ENCODE measurements around the gene SLC7A1.

The SLC7A1 gene

DNA sequence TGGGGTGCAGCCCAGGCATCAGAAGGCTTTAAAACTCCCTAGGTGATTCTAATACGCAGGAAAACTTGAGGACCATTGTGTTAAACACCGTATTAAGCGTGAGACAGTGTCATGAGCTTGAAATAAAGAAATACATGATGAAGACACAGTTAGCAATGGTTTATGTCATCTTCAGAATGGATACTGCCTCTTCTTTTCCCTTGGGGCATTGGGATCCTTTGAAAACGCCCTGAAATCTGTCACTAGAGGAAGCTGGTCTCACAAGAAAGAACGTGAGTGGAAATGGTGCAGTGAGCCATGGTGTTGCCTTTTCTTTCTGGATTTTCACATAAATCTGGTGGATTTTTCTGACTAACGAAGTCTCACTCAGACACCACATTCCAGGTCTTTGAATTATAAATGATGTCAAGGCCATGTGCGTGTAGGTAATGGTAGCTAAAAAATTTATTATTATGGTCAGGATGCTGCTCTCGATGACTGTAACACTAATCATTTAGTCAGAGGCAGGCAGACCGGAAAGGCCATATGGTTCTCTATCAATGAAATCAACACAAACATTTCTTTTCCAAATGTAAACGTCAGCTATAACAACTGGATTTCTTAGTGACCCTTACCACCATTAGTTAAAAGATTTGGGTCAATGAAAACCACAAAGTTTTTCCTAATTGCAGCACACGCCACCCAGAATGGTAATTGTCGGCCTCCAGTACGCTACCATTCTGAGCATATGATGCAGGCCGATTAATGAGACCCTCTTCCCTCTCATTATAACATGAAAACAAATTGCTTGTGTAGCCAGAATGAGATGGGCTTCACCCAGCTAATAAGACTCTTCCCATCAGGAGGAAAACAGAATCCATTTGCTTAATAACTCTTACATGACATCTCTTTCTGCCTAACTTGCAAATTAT is 105.6 kb downstream of the SLC7A1 start:
- no peak for DNase-seq (ENCODE audit: low read depth in 3 of 3)

DNA sequence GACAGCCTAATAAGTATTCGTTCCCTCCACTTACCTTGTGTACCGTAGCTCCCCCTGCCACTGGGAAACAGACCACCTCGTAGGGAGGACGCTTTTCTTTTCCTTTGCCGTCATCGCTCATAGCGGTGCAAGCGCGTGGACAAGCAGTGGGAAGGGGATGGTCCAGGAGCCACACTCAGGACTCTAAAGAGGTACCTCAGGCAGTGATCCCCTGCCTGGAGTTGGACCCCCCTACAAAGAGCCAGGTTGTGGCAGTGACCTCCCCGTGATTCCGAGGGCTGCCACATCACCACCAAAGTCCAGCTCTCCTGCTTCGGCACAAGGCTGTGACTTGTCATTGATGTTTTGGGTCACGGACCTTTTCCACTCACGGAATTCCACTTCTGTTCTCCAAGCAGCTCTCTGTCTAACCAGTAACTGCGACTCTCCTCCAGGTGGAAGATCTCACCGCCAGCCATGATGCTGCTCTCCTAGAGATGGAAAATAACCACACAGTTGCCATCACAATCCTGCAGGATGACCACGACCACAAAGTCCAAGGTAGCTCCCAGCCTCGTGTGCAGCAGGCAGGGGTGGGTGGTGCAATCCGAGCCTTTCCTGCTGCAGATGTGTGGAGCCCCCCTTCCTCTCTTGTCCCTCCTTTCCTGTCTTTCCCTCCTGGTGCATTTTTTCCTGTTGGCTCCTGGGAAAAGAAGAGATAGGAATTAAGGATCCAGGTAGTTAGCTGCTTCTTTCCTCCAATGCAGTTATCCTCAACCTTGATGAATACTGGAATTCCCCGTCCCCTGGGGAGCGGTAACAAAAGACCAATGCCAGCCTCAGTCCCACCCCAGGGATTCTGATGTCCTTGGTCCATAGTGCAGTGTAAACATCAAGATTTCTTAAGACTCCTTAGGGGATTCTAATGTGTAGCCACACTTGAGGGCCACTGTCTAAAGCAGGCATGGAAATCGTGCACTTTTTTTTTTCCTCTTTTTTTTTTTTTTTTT is 107.7 kb downstream of the SLC7A1 start:
- DNase-seq (ENCODE audit: low read depth in 3 of 3): no peak

DNA sequence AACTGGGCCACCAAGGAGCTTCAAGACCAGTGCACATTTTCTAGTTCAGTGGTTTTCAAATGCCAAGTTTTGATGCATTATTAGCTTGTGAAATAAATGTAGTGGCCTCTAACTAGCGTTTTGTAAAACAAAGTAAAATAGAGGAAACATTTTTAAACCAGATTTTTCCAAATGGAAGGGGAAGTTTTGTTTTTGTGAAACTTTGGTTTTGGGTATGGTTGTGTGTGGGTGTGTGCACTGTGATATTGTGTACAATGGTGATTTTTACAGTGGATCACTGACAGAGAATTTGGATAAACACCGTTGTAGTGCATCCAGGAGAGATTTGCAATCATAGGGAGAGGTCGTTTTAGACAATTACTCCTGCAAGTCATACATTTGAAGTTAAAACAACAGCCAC is 108.9 kb downstream of the SLC7A1 start:
- no peak for DNase-seq (ENCODE audit: low read depth in 3 of 3)

DNA sequence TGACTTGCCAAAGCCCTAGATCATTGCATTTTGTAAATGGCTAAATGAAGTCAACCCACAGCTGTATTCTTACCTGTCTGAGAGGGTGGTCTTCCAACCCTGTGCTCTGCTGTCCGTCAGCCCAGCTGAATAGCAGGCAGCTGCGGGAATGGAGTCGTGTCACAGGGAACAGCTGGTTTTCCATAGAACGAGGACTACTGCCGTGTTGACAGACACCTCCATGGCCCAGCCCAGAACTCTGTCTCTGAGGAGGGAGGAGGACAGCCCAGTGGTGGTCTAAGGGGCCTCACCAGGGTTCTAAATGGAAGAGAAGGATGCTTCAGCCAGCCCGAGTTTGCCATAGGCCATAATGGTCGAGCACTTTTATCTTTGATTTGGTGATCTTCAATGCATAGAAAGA is 110.7 kb downstream of the SLC7A1 start:
- DNase-seq (ENCODE audit: low read depth in 3 of 3): no peak

DNA sequence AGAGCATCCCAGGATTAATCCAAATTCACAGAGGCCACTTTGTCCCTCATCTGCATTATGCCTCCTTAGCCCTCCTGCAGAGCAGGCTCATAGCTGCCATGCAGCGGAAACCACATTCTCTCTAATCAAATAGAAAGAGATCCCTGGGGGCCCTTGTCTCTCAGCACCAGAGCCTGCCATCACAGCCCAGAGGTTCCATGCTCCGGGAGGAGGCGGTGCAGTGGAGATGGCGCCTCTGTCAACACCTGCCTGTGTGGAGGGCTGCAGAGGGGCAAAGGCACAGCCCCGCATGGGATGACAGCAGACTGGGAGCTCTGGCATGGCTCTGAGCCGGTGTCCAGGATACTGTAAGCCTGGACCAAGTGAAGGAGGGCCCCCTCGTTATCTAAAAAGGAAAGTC is 111.3 kb downstream of the SLC7A1 start:
- DNase-seq (ENCODE audit: low read depth in 3 of 3): no peak

DNA sequence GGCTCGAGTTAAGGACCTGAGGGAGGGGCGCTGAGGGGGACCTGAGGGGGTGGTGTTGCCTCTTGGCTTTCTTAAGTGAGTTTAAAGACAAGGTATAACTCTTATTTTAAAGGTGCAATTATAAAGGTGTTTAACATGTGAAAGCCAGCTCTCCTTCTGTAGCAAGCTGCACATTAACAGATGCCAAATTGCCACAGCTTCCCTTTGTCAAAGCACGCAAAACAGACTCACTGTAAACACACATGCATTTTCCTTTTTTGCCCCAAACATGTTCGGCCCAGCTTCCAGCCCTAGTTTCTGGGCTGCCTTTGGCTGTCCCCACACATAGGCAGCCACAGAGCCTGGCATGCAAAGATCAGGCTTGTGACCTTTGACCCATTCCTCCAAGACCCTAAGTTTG is 111.9 kb downstream of the SLC7A1 start:
- no peak for DNase-seq (ENCODE audit: low read depth in 3 of 3)

DNA sequence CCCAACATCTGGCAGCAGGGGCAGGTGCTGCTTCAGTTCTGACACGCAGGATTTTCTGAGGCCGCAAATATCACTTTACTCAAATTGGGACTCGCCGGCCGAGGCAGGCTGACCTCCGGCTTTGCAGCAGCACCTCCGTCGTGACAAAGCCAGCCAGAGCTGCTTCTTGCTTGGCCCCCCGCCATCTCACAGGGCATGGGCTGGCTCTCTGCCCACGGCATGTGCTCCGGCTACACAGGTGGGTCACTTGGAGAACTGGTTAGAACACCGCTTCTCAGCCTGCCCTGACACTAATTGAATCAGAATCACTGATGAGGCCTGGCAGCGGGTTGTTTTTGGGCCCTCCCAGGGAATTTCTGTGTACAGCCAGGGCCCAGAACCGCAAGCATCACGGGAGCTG is 112.3 kb downstream of the SLC7A1 start:
- no peak for DNase-seq (ENCODE audit: low read depth in 3 of 3)

DNA sequence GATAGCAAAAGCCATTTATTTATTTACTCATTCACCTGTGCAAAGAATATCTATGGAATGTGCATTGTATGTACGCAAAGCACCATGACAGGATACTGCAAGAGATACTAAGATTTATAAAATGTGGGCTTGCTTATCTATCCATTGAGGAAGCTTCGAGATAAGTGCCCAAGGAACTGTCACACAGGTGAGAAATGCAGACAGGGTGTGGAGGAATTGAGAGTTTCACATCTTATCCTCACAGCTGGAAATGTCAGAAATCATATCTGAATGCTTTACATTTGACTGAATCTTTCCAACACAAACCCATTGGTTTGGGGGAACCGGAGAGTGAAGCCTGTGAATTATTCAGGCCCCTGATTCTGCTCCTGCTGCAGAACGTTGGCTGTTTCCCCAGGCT is 113.0 kb downstream of the SLC7A1 start:
- no peak for DNase-seq (ENCODE audit: low read depth in 3 of 3)

DNA sequence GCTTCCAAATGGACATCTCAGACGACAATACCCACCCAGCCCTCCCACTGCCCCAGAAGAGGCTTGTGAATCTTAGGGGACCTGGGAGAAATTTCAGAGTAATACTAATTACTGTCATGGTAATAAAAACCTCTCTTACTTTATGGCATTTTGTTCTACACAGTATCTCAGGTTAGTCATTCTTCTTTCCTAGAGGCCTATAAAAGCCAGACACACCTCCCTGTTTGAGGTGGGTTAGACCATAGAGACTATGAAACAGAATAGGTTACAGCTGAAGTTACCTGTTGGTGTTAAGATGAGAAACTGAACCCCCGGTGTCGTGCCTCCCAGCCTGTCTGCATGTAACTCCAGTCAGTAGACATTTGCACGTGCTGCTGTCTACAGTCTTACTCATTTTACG is 113.9 kb downstream of the SLC7A1 start:
- no peak for DNase-seq (ENCODE audit: low read depth in 3 of 3)

DNA sequence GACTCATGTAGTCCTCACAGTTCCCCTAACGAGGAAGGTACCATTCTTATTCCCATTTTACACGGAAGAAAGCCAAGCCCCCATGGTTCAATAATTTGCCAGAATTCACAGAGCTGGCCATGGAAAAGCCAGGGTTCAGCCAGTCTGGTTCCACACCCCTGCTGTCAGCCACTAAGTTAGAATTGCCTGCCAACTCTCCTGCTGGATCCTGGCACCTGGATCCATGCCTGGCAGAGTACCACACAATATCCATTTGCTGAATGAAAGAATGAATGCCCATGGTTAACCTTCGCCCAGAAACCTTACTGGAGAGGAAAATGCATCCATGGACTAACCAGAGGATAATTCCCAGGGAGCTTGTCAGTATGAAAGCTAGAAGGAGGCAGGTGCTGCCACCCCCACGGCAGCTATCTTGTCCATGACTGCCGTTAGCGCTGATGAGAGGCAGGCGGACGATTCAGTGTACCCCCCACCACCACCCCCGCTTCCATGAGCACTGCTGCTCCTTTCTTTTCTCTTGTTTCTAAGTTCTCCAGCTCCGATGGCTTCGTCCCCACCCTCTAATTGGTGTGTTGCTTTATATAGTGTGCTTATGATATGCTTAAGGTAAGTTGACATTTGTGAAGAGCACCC is 114.5 kb downstream of the SLC7A1 start:
- no peak for DNase-seq (ENCODE audit: low read depth in 3 of 3)

DNA sequence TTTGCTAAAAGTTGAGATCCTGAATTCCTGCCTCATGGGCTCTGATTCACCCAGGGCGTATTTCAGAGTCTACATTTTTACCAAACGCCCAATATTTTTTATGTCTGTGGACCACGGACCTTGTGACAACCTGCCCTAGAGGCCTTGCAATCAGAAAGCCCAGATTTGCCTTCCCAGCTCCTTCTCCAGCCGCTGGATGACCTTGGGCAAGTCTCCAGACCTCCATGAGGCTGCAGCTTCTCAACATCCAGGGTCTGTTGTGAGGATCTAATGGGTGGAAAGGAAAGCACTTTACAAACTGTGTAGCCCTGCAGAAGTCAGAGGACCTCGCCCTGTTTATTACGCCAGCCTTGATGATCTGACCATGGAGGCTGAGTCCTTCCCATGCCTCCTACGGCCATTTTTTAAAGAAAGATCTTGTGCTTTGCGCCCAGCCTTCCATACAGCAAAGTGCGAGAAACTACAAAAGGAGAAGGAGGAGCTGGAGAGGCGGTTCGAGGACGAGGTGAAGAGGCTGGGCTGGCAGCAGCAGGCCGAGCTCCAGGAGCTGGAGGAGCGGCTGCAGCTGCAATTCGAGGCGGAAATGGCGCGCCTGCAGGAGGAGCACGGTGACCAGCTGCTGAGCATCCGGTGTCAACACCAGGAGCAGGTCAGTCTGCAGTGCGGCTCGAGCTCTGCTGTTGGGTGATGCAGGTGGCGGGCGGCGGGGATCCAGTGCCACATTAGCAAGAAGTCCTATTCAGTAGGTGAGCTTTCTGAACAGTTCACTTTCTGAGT is 115.6 kb downstream of the SLC7A1 start:
- no peak for DNase-seq (ENCODE audit: low read depth in 3 of 3)

DNA sequence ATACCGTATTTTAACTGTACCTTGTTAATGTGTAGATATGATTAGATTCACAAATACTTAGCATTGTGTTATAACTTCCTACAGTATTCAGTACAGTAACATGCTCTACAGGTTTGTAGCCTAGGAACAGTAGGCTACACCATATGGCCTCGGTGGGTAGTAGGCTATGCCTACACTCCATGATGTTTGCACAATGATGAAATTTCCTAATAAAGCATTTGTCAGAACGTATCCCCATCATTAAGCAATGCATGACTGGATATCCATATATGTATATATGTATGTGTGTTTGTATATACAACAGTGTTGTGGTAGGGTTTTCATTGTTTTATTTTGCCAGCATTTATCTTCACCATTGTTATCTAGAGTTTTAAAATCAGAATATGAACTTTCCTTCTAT is 119.4 kb downstream of the SLC7A1 start:
- no peak for DNase-seq (ENCODE audit: low read depth in 3 of 3)

DNA sequence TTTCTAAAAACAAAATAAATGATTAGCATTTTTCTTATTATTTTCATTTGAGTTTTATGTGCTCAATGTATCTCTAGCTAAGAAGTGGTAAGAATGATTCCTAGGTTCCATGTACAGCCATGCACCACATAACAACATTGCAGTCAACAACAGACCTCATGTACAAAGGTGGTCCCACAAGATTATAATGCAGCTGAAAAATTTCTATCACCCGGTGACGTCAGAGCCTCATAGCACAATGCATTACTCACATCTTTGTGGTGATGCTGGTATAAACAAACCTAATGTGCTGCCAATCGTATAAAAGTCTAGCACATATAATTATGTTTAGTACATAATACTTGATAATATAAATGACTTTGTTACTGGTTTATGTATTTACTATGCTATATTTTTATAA is 120.5 kb downstream of the SLC7A1 start:
- DNase-seq (ENCODE audit: low read depth in 3 of 3): no peak

DNA sequence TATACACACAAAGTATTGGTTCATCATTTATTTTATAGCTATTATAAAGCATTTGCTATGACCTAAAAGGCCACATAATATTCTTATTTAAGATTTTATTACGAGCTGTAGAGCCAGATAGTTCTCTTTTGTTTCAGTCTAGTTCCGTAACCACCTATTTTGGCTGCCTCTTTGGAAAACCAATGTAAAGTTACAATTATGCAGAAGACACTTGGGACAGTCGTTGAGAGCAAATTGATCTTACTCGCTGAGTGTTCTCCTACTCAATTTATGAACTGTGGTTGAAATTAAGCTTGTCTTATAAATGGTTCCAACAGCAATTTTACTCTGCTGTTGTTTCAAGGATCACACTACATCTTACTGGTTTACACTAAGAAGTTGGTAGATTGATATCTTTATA is 122.3 kb downstream of the SLC7A1 start:
- no peak for DNase-seq (ENCODE audit: low read depth in 3 of 3)

DNA sequence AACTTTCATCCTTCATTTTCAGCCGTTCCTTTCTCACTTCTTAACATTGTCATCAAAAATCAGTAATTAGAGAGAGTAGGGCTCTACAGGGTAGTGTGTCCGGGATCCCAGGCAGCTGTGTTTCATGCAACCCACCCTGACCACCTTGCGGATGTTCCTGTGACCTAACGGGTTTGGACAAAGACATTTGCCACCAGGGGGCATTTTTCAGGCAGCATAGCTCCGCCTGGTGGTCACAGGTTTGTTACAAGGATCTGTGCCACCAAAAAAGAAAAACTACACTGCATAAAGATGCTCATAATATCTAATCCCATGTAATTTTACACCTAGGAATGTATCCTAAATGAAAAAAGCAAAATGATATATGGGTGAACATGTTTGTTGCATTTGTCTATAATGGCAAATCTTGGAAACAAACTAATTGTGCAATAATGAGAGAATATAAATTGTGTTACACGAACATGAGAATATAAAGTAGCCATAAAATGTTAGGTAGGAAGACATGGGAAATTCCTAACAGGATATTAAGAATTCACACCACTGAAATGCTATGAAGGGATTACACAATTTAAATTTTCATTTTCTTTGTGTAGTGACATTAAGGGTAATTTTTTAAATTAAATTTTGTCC is 123.0 kb downstream of the SLC7A1 start:
- DNase-seq (ENCODE audit: low read depth in 3 of 3): peak; percentile 15 to 35 (median 29)

DNA sequence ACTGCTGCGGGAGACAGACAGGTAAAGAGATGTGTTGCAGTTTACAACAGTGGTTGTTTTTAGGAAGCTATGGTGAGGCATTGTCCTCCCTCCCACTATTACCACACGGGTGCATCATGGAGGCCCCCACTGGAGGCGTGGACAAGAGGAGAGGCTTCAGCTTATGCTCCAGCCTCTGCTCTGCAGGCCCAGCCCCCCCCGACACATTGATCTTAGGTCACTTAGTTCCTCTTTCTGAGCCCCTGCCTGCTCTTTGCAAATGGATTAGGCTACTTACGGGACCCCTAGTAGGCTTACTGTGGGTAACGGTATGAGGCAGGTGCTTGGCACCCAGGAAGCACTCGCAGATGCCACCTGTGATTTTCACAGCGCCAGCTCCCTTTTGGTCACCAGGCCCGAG is 123.9 kb downstream of the SLC7A1 start:
- no peak for DNase-seq (ENCODE audit: low read depth in 3 of 3)

DNA sequence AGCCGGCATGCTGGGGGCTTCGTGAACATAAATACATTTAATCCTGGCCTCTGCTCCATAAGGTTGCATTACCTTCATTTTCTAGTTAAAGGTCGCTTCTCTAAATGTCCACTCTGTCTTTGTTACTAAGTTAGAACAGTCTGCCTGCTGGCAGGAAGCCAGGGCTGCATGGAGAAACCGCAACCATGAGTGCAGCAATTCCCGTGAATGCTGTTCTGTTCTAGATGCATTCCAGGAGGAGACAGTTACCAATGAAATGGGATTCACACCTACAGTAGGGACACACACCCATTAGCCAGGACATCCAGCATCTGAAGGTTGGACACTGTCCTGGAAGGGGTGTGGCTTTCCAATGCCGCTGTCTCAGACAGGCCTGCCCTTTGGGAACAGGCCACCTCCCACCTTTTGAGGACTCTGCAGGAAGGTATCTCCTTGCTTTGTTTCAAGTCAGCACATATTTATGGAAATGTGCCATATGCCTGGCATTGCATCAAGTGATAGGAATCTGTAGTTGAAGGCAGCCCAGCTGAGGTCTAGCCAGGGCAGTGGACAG is 129.7 kb downstream of the SLC7A1 start:
- DNase-seq (ENCODE audit: low read depth in 3 of 3): no peak

DNA sequence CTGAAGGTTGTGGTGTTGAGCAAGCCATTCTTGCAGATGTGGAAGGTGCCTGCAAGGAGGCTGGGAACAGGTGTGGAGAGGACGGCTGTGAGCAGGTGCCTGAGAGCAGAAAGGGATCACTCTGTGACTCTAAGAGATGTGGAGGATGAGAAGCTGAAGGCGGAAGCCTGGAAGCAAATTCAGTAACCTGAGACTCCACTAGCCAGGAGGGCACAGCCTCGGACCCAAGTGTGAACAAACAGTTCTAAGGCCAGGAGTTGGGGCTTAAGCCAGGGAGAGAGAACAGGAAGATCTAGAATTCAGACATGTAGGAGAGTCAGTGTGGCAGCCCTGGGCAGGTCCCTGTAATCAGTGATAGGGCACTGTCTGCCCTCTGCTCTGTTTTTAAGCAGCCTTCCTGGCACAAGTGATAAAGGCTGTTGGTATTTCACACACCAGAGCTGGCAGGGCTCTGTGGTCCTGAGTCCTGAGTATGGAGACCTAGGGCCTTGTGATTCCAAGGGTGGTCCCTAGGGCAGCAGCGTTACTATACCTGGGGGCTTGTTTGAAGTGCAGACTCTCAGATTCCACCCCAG is 131.3 kb downstream of the SLC7A1 start:
- DNase-seq (ENCODE audit: low read depth in 3 of 3): no peak

DNA sequence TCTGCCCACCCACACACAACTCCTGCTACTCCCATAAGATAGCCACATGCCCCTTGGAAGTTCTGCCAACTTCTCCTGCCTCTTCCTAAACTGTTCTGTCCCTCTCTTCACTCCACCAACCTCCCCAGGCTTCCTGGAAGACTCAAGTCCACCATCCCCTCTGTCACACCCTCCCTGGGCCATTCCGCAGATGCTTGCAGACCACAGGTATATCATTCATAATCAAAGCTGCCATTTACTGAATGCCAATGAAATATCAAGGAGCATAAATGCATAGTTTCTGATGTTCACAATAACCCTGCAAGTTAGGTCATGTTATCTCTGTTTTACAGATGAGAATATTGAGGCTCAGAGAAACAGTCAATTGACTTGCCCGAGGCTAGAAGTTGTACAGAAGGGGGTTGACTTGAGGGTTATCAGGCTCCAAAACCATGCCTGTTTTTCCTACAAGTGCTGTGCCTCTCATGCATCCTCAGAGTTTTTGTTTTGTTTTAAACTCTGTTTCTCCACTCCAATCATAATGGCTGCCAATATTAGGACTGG is 135.6 kb downstream of the SLC7A1 start:
- no peak for DNase-seq (ENCODE audit: low read depth in 3 of 3)
